D721Med (cell line): ENCODE results near the gene HSPA8.

ENCODE experiments used
- DNase-seq: peaks from one replicate; pipeline ENCODE4 v3.0.0; 2011; ENCODE audit warnings: low spot score; ENCODE audit not compliant: insufficient read length
- FAIRE-seq: peaks from 2 replicates; lab custom pipeline; 2011; peaks lifted over from hg19 to GRCh38; lab: Jason Lieb, UNC
- TF ChIP-seq, protein P1 (sequence below): IDR thresholded peaks from 2 replicates; pipeline ENCODE4 v1.5.1; 2012; ENCODE audit warnings: mild to moderate bottlenecking, control low read depth; ENCODE audit not compliant: insufficient read depth; ENCODE audit errors: missing control alignments

The HSPA8 gene

DNA sequence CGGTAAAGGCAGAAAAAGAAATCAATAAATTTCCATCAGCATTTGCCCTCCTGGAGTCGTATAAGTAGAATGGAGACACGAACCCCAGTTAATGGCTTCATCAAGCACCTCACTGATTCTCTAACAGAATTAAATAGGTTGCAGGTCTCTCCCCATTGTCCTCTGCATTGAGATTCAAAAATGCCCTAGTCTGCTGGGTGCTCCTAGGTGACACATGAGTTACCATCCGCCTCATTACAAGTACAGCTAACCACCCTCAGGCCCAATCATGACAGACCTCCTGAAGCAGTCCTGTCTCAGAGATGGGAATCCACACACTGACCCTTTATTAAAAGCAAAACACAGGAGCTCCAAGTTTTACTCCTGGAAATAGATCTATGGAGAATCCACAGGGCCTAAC is 31.4 kb downstream of the HSPA8 start:
- DNase-seq (no peak), FAIRE-seq (no peak)
- TF ChIP-seq, protein P1, sequence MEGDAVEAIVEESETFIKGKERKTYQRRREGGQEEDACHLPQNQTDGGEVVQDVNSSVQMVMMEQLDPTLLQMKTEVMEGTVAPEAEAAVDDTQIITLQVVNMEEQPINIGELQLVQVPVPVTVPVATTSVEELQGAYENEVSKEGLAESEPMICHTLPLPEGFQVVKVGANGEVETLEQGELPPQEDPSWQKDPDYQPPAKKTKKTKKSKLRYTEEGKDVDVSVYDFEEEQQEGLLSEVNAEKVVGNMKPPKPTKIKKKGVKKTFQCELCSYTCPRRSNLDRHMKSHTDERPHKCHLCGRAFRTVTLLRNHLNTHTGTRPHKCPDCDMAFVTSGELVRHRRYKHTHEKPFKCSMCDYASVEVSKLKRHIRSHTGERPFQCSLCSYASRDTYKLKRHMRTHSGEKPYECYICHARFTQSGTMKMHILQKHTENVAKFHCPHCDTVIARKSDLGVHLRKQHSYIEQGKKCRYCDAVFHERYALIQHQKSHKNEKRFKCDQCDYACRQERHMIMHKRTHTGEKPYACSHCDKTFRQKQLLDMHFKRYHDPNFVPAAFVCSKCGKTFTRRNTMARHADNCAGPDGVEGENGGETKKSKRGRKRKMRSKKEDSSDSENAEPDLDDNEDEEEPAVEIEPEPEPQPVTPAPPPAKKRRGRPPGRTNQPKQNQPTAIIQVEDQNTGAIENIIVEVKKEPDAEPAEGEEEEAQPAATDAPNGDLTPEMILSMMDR: no peak

DNA sequence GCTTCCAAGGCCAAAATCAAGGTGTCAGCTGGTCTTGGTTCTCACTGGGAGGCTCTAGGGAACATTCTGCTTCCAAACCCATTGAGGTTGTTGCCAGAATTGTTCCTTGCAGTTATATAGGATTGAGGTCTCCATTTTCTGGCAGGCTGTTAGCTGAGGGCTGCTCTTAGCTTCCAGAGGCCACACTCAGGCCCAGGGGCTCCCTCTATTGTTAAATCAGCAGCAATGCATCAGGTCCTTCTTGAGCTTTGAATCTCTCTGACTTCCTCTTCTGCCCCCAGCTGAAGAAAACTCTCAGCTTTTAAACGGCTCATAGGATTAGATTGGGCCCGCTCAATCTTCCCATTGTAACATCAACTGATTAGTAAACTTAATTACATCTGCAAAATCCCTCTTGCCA is 41.0 kb downstream of the HSPA8 start:
- FAIRE-seq: no peak
- TF ChIP-seq, protein P1: peak; percentile 42
- no peak for DNase-seq

DNA sequence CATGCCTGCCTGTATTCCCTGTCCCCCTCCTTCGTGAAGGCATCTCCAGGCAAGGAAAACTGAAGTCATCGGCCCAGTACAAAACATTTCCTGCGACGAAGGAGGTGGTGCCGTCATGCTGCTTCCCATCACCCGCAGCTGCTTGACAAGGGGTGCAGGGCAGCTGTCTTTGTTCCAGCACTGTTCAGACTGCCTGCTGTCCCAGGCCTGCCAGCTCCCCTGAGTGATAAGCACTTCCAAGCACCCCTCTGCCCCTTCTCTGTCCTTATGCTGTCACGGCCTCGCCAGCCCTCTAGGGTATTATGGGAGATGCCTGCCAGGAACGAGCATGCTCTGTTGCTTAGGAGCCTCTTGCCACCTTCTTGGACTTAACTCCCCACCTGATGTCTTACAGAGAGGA is 43.2 kb downstream of the HSPA8 start:
- DNase-seq: no peak
- TF ChIP-seq, protein P1: no peak
- no peak for FAIRE-seq

DNA sequence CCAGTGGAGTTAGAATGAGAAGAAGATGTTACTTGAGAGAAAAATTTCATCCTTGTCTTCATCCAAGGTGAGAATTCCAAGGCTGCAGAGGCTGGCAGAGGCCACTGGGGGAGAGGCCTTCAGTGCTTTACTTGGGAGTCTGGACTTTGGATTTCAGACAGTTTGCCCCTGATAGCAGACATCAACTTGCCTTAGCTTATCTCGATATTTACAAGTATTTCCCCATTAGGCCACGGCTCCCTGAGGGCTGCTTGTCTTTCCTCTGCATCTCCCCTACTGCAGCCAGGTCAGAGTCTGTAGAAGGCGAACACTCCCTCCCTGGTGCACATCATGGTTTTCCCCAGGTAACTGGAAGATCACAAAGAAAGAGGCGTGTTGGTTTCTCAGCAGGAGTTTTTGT is 50.4 kb downstream of the HSPA8 start:
- TF ChIP-seq, protein P1: no peak
- FAIRE-seq (no peak), DNase-seq (no peak)
